ENCODE measurements around the gene POLR2A.
A peak's percentile ranks its signal among the peaks of the same experiment; 100 is the strongest.

POLR2A gene

GRCh38 chr17:7497228-7497627, 13.1 kb downstream of the POLR2A start:
- TF ChIP-seq POLR2A (IDR thresholded peaks at IDR 0.05; ENCODE audit: low read length) (no peak), GATA1 (IDR thresholded peaks at IDR 0.05; ENCODE audit: low read depth, low read length) (no peak)
- DNase-seq: no peak

GRCh38 chr17:7497636-7498035, 13.5 kb downstream of the POLR2A start:
- TF ChIP-seq GATA1 (IDR thresholded peaks at IDR 0.05; ENCODE audit: low read depth, low read length): no peak
- TF ChIP-seq POLR2A (IDR thresholded peaks at IDR 0.05; ENCODE audit: low read length): no peak

GRCh38 chr17:7499161-7499560, 15.0 kb downstream of the POLR2A start:
- TF ChIP-seq GATA1 (IDR thresholded peaks at IDR 0.05; ENCODE audit: low read depth, low read length): no peak
- TF ChIP-seq POLR2A (IDR thresholded peaks at IDR 0.05; ENCODE audit: low read length): no peak
- no peak for DNase-seq

More at GRCh38 chr17:7497636-7498035, 13.5 kb downstream of the POLR2A start:
- DNase-seq: no peak

GRCh38 chr17:7501729-7502128, 17.6 kb downstream of the POLR2A start:
- no peak for DNase-seq
- TF ChIP-seq POLR2A (IDR thresholded peaks at IDR 0.05; ENCODE audit: low read length): no peak
- TF ChIP-seq GATA1 (IDR thresholded peaks at IDR 0.05; ENCODE audit: low read depth, low read length): no peak

- no peak for DNase-seq
- TF ChIP-seq GATA1 (IDR thresholded peaks at IDR 0.05; ENCODE audit: low read depth, low read length): no peak
- TF ChIP-seq POLR2A (IDR thresholded peaks at IDR 0.05; ENCODE audit: low read length): no peak
These were observed 18.1 kb downstream of the POLR2A start for GRCh38 chr17:7502171-7502847.

GRCh38 chr17:7502987-7503386, 18.8 kb downstream of the POLR2A start:
- TF ChIP-seq GATA1 (IDR thresholded peaks at IDR 0.05; ENCODE audit: low read depth, low read length): no peak
- no peak for TF ChIP-seq POLR2A (IDR thresholded peaks at IDR 0.05; ENCODE audit: low read length)

GRCh38 chr17:7503521-7503920, 19.4 kb downstream of the POLR2A start:
- DNase-seq: no peak
- TF ChIP-seq GATA1 (IDR thresholded peaks at IDR 0.05; ENCODE audit: low read depth, low read length) (no peak), POLR2A (IDR thresholded peaks at IDR 0.05; ENCODE audit: low read length) (no peak)

More at GRCh38 chr17:7502987-7503386, 18.8 kb downstream of the POLR2A start:
- peak; percentile 26 to 45 for DNase-seq

GRCh38 chr17:7508145-7508544, 24.0 kb downstream of the POLR2A start:
- no peak for DNase-seq
- TF ChIP-seq POLR2A (IDR thresholded peaks at IDR 0.05; ENCODE audit: low read length) (no peak), GATA1 (IDR thresholded peaks at IDR 0.05; ENCODE audit: low read depth, low read length) (no peak)

- TF ChIP-seq GATA1 (IDR thresholded peaks at IDR 0.05; ENCODE audit: low read depth, low read length) (no peak), POLR2A (IDR thresholded peaks at IDR 0.05; ENCODE audit: low read length) (no peak)
These were observed 24.7 kb downstream of the POLR2A start for GRCh38 chr17:7508846-7509245.

GRCh38 chr17:7509937-7510336, 25.8 kb downstream of the POLR2A start:
- DNase-seq: peak; percentile 66 to 71
- TF ChIP-seq GATA1 (IDR thresholded peaks at IDR 0.05; ENCODE audit: low read depth, low read length) (no peak), POLR2A (IDR thresholded peaks at IDR 0.05; ENCODE audit: low read length) (no peak)

More at GRCh38 chr17:7508846-7509245, 24.7 kb downstream of the POLR2A start:
- DNase-seq: no peak

GRCh38 chr17:7511108-7511507, 26.9 kb downstream of the POLR2A start:
- TF ChIP-seq POLR2A (IDR thresholded peaks at IDR 0.05; ENCODE audit: low read length) (no peak), GATA1 (IDR thresholded peaks at IDR 0.05; ENCODE audit: low read depth, low read length) (no peak)

GRCh38 chr17:7512105-7512504, 27.9 kb downstream of the POLR2A start:
- TF ChIP-seq POLR2A (IDR thresholded peaks at IDR 0.05; ENCODE audit: low read length): no peak
- TF ChIP-seq GATA1 (IDR thresholded peaks at IDR 0.05; ENCODE audit: low read depth, low read length): no peak
- DNase-seq: no peak

More at GRCh38 chr17:7511108-7511507, 26.9 kb downstream of the POLR2A start:
- peak in 1 of 2 experiments; percentile 46 for DNase-seq

GRCh38 chr17:7512824-7513540, 28.8 kb downstream of the POLR2A start:
- DNase-seq: no peak
- TF ChIP-seq POLR2A (IDR thresholded peaks at IDR 0.05; ENCODE audit: low read length): no peak
- no peak for TF ChIP-seq GATA1 (IDR thresholded peaks at IDR 0.05; ENCODE audit: low read depth, low read length)

GRCh38 chr17:7513850-7514419, 29.8 kb downstream of the POLR2A start:
- DNase-seq: no peak
- no peak for TF ChIP-seq POLR2A (IDR thresholded peaks at IDR 0.05; ENCODE audit: low read length)
- TF ChIP-seq GATA1 (IDR thresholded peaks at IDR 0.05; ENCODE audit: low read depth, low read length): no peak

Measured in erythroblast (primary cell).